Naive thymus-derived CD4-positive, alpha-beta T cell (primary cell): Measurements from ENCODE around the gene CTAGE1. TPM values are rescaled to one million over a fixed set of nuclear protein-coding genes. Genes with fewer than 3 reads are reported as not detected.
A peak's percentile ranks its signal among the peaks of the same experiment; 100 is the strongest.

Experiments used
- ATAC-seq: fragments of 150-1000 bp; cut with Tn5 transposase; 2 replicates; pipeline ENCODE4 v1.10.0; 2021; ENCODE audit warnings: mild to moderate bottlenecking, moderate library complexity
- CTCF ChIA-PET: fragments of 350-600 bp; sonication (Branson Sonifier 250); formaldehyde crosslinking; loops from one replicate; lab custom pipeline; 2021; ENCODE audit warnings: antibody characterized with exemption; lab: Charles Lee
- POLR2A ChIA-PET: fragments of 350-600 bp; sonication (Branson Sonifier 250); formaldehyde crosslinking; loops from one replicate; lab custom pipeline; 2021; ENCODE audit warnings: antibody characterized with exemption, inconsistent platforms; lab: Charles Lee
- DNase-seq, 9 donors: peaks; one replicate each; pipeline versions ENCODE4 v3.0.0 to v3.0.0-alpha.2; 2020 to 2022; ENCODE audit warnings: mixed read lengths in 1 of 9
- H3K27ac ChIP-seq: one replicate; pipeline ENCODE4 v1.7.0; 2013; ENCODE audit warnings: mild to moderate bottlenecking, low read depth, low read length, moderate library complexity
- H3K27me3 ChIP-seq, 2 donors: one replicate each; pipeline ENCODE4 v1.7.0; 2013; ENCODE audit warnings: low read length in 2 of 2, mild to moderate bottlenecking in 2 of 2, moderate library complexity in 2 of 2; ENCODE audit not compliant: control insufficient read depth in 2 of 2, insufficient read depth in 2 of 2
- H3K36me3 ChIP-seq, 3 experiments: 1 replicate in 2 of 3; 2 replicates in 1 of 3; pipeline ENCODE4 v1.7.0; 2013; ENCODE audit warnings: low read length in 3 of 3, mild to moderate bottlenecking in 3 of 3, moderate library complexity in 1 of 3; ENCODE audit not compliant: insufficient read depth in 3 of 3, control insufficient read depth in 2 of 3
- H3K4me1 ChIP-seq, 2 donors: one replicate each; pipeline ENCODE4 v1.7.0; 2013; ENCODE audit warnings: low read length in 2 of 2, mild to moderate bottlenecking in 2 of 2, moderate library complexity in 1 of 2; ENCODE audit not compliant: control insufficient read depth in 2 of 2, insufficient read depth in 2 of 2
- H3K4me3 ChIP-seq: 2 replicates; pipeline ENCODE4 v1.7.0; 2013; ENCODE audit warnings: mild to moderate bottlenecking, low read length
- H3K9me3 ChIP-seq, 3 experiments: 1 replicate in 2 of 3; 2 replicates in 1 of 3; pipeline ENCODE4 v1.7.0; 2013; ENCODE audit warnings: low read length in 3 of 3; ENCODE audit not compliant: control insufficient read depth in 2 of 3
- H3K27ac Mint-ChIP-seq, 9 donors: one replicate each; pipeline ENCODE4 v1.8.0; 2020 to 2022; ENCODE audit warnings: mixed read lengths in 9 of 9, mild to moderate bottlenecking in 8 of 9, moderate library complexity in 5 of 9, inconsistent platforms in 2 of 9
- H3K27me3 Mint-ChIP-seq, 5 donors: one replicate each; pipeline ENCODE4 v1.8.0; 2021 to 2022; ENCODE audit warnings: mixed read lengths in 5 of 5, mild to moderate bottlenecking in 1 of 5
- H3K36me3 Mint-ChIP-seq, 5 donors: one replicate each; pipeline ENCODE4 v1.8.0; 2020 to 2022; ENCODE audit warnings: mixed read lengths in 5 of 5, mild to moderate bottlenecking in 3 of 5, inconsistent platforms in 1 of 5
- H3K4me1 Mint-ChIP-seq, 7 donors: one replicate each; pipeline ENCODE4 v1.8.0; 2020 to 2022; ENCODE audit warnings: mixed read lengths in 7 of 7, mild to moderate bottlenecking in 3 of 7, inconsistent platforms in 1 of 7
- H3K4me3 Mint-ChIP-seq, 10 donors: one replicate each; pipeline ENCODE4 v1.8.0; 2020 to 2022; ENCODE audit warnings: mild to moderate bottlenecking in 10 of 10, mixed read lengths in 10 of 10, moderate library complexity in 6 of 10, inconsistent platforms in 2 of 10
- H3K9me3 Mint-ChIP-seq, 11 donors: one replicate each; pipeline ENCODE4 v1.8.0; 2020 to 2022; ENCODE audit warnings: mixed read lengths in 11 of 11, mild to moderate bottlenecking in 4 of 11, inconsistent platforms in 1 of 11, moderate library complexity in 1 of 11
- intact Hi-C, 2 donors: fragments of 100-400 bp; cut with micrococcal nuclease; formaldehyde crosslinking; loops; one replicate each; pipeline ENCODE4 v1.15.1; 2023
- polyA plus RNA-seq, 2 donors: library from polyadenylated mRNA; unstranded; fragments of 300-500 nt; fragmentation: Illumina TruSeq; gene quantifications; one replicate each; pipeline ENCODE4 v1.2.3, GENCODE V29; 2021
- total RNA-seq, 6 experiments: library from RNA in 5 of 6; stranded (reverse) in 5 of 6; gene quantifications; 1 replicate in 5 of 6; 2 replicates in 1 of 6; pipeline ENCODE4 v1.2.3 and lab custom pipeline; 2021 to 2026

Gene CTAGE1
- total and polyA plus RNA-seq, 7 experiments from 2014 or later: not detected

- H3K27ac Mint-ChIP-seq: no peak overlapping the region
- H3K36me3 Mint-ChIP-seq: no peaks in the 10 kb centered on the region
- peaks cover 0 to 11% of the 10 kb centered on the region in 2 donors for H3K4me1 ChIP-seq
- peaks cover 0 to 5% (median 0%) of the 10 kb centered on the region in 3 experiments for H3K9me3 ChIP-seq
- H3K27me3 ChIP-seq: no peaks in the 10 kb centered on the region
- no peak overlapping the region for H3K4me3 ChIP-seq
- H3K36me3 ChIP-seq: no peaks in the 10 kb centered on the region
- DNase-seq: no peak
- H3K4me3 Mint-ChIP-seq: no peak overlapping the region
- peaks cover 0 to 15% (median 0%) of the 10 kb centered on the region in 7 donors for H3K4me1 Mint-ChIP-seq
- POLR2A ChIA-PET: no interaction called here
- H3K27me3 Mint-ChIP-seq: no peaks in the 10 kb centered on the region
- intact Hi-C loops: no loop called here
- CTCF ChIA-PET: no interaction called here
- no peak overlapping the region for H3K27ac ChIP-seq
- peaks cover 0 to 23% (median 10%) of the 10 kb centered on the region in 11 donors for H3K9me3 Mint-ChIP-seq
- no peak for ATAC-seq
Measured at GRCh38 chr18:22411446-22411845, 6.3 kb downstream of the CTAGE1 start.

GRCh38 chr18:22410126-22410525, 7.6 kb downstream of the CTAGE1 start:
- CTCF ChIA-PET: no interaction called here
- peaks cover 0 to 22% of the 10 kb centered on the region in 2 donors for H3K4me1 ChIP-seq
- peaks cover 0 to 28% (median 10%) of the 10 kb centered on the region in 11 donors for H3K9me3 Mint-ChIP-seq
- H3K36me3 ChIP-seq: no peaks in the 10 kb centered on the region
- no peak overlapping the region for H3K4me3 Mint-ChIP-seq
- H3K4me3 ChIP-seq: no peak overlapping the region
- intact Hi-C loops: no loop called here
- peaks cover 0 to 5% (median 0%) of the 10 kb centered on the region in 3 experiments for H3K9me3 ChIP-seq
- no peak for DNase-seq
- H3K36me3 Mint-ChIP-seq: no peaks in the 10 kb centered on the region
- no peaks in the 10 kb centered on the region for H3K27me3 Mint-ChIP-seq
- no peak for ATAC-seq
- POLR2A ChIA-PET: no interaction called here
- H3K4me1 Mint-ChIP-seq: peaks cover 0 to 15% (median 0%) of the 10 kb centered on the region in 7 donors
- H3K27me3 ChIP-seq: no peaks in the 10 kb centered on the region
- no peak overlapping the region for H3K27ac ChIP-seq
- H3K27ac Mint-ChIP-seq: no peak overlapping the region

GRCh38 chr18:22409445-22409844, 8.3 kb downstream of the CTAGE1 start:
- Histone ChIP-seq H3K9me3 (peaks cover 0 to 5% (median 0%) of the 10 kb centered on the region in 3 experiments), H3K36me3 (no peaks in the 10 kb centered on the region), H3K27me3 (no peaks in the 10 kb centered on the region), H3K27ac (no peak overlapping the region), H3K4me3 (no peak overlapping the region), H3K4me1 (peaks cover 0 to 22% of the 10 kb centered on the region in 2 donors)
- no peak overlapping the region for H3K4me3 Mint-ChIP-seq
- DNase-seq: no peak
- H3K4me1 Mint-ChIP-seq: peaks cover 0 to 15% (median 0%) of the 10 kb centered on the region in 7 donors
- ChIA-PET CTCF (no interaction called here), POLR2A (no interaction called here)
- H3K27me3 Mint-ChIP-seq: no peaks in the 10 kb centered on the region
- H3K27ac Mint-ChIP-seq: no peak overlapping the region
- no peak for ATAC-seq
- H3K36me3 Mint-ChIP-seq: no peaks in the 10 kb centered on the region
- H3K9me3 Mint-ChIP-seq: peaks cover 0 to 34% (median 11%) of the 10 kb centered on the region in 11 donors
- intact Hi-C loops: no loop called here

- Histone ChIP-seq H3K27ac (no peak overlapping the region), H3K27me3 (no peaks in the 10 kb centered on the region), H3K9me3 (peaks cover 0 to 5% (median 0%) of the 10 kb centered on the region in 3 experiments), H3K4me1 (peaks cover 0 to 22% of the 10 kb centered on the region in 2 donors), H3K4me3 (no peak overlapping the region), H3K36me3 (no peaks in the 10 kb centered on the region)
- ChIA-PET CTCF (no interaction called here), POLR2A (no interaction called here)
- H3K9me3 Mint-ChIP-seq: peaks cover 2 to 34% (median 13%) of the 10 kb centered on the region in 11 donors
- ATAC-seq (peak; percentile 62), DNase-seq (no peak)
- no peak overlapping the region for H3K4me3 Mint-ChIP-seq
- H3K36me3 Mint-ChIP-seq: no peaks in the 10 kb centered on the region
- intact Hi-C loops: no loop called here
- H3K4me1 Mint-ChIP-seq: peaks cover 0 to 15% (median 0%) of the 10 kb centered on the region in 7 donors
- H3K27me3 Mint-ChIP-seq: no peaks in the 10 kb centered on the region
- H3K27ac Mint-ChIP-seq: no peak overlapping the region
Measured at GRCh38 chr18:22408059-22408458, 9.7 kb downstream of the CTAGE1 start.

- intact Hi-C loops: no loop called here
- ChIA-PET POLR2A (no interaction called here), CTCF (no interaction called here)
- peaks cover 0 to 5% (median 0%) of the 10 kb centered on the region in 3 experiments for H3K9me3 ChIP-seq
- no peak overlapping the region for H3K4me3 ChIP-seq
- no peaks in the 10 kb centered on the region for H3K27me3 ChIP-seq
- H3K9me3 Mint-ChIP-seq: peaks cover 2 to 34% (median 14%) of the 10 kb centered on the region in 11 donors
- no peak for DNase-seq
- no peaks in the 10 kb centered on the region for H3K36me3 ChIP-seq
- no peak overlapping the region for H3K27ac ChIP-seq
- peaks cover 0 to 22% of the 10 kb centered on the region in 2 donors for H3K4me1 ChIP-seq
- peaks cover 0 to 15% (median 0%) of the 10 kb centered on the region in 7 donors for H3K4me1 Mint-ChIP-seq
- ATAC-seq: no peak
- H3K4me3 Mint-ChIP-seq: no peak overlapping the region
- H3K36me3 Mint-ChIP-seq: no peaks in the 10 kb centered on the region
- H3K27ac Mint-ChIP-seq: no peak overlapping the region
- H3K27me3 Mint-ChIP-seq: peaks cover 0 to 2% (median 0%) of the 10 kb centered on the region in 5 donors
Measured at GRCh38 chr18:22405142-22405541, 12.6 kb downstream of the CTAGE1 start.

- H3K27me3 Mint-ChIP-seq: peaks cover 0 to 4% (median 0%) of the 10 kb centered on the region in 5 donors
- ChIA-PET CTCF (no interaction called here), POLR2A (no interaction called here)
- H3K27me3 ChIP-seq: no peaks in the 10 kb centered on the region
- intact Hi-C loops: no loop called here
- no peak overlapping the region for H3K4me3 ChIP-seq
- ATAC-seq (no peak), DNase-seq (no peak)
- no peaks in the 10 kb centered on the region for H3K36me3 ChIP-seq
- H3K9me3 ChIP-seq: peaks cover 0 to 5% (median 0%) of the 10 kb centered on the region in 3 experiments
- peaks cover 0 to 22% of the 10 kb centered on the region in 2 donors for H3K4me1 ChIP-seq
- H3K4me1 Mint-ChIP-seq: peaks cover 0 to 15% (median 0%) of the 10 kb centered on the region in 7 donors
- no peak overlapping the region for H3K27ac ChIP-seq
- no peaks in the 10 kb centered on the region for H3K36me3 Mint-ChIP-seq
- H3K9me3 Mint-ChIP-seq: peaks cover 2 to 25% (median 12%) of the 10 kb centered on the region in 11 donors
- no peak overlapping the region for H3K27ac Mint-ChIP-seq
- no peak overlapping the region for H3K4me3 Mint-ChIP-seq
Measured at GRCh38 chr18:22403950-22404349, 13.8 kb downstream of the CTAGE1 start.

GRCh38 chr18:22399949-22400348, 17.8 kb downstream of the CTAGE1 start:
- Mint-ChIP-seq H3K27ac (no peak overlapping the region), H3K36me3 (no peaks in the 10 kb centered on the region), H3K4me1 (peaks cover 0 to 3% (median 0%) of the 10 kb centered on the region in 7 donors), H3K9me3 (peaks cover under 1 to 8% (median 4%) of the 10 kb centered on the region in 11 donors), H3K4me3 (no peak overlapping the region), H3K27me3 (peaks cover 0 to 4% (median 0%) of the 10 kb centered on the region in 5 donors)
- CTCF ChIA-PET: no interaction called here
- DNase-seq (no peak), ATAC-seq (no peak)
- no peak overlapping the region for H3K4me3 ChIP-seq
- H3K36me3 ChIP-seq: no peaks in the 10 kb centered on the region
- intact Hi-C loops: no loop called here
- H3K4me1 ChIP-seq: no peaks in the 10 kb centered on the region
- H3K27ac ChIP-seq: no peak overlapping the region
- POLR2A ChIA-PET: no interaction called here
- H3K9me3 ChIP-seq: no peaks in the 10 kb centered on the region
- H3K27me3 ChIP-seq: no peaks in the 10 kb centered on the region
